ENCODE results near the gene GRIN3B. TPM values are rescaled to one million over a fixed set of nuclear protein-coding genes. Genes with fewer than 3 reads are reported as not detected.

GRIN3B gene
- total and polyA plus RNA-seq, 2 of the 8 experiments (the other 6 are each of a cell fraction or from before 2014, with no cell fraction given) = 0.45 to 1.0 TPM

- Histone ChIP-seq H3K23ac (ENCODE audit: insufficient read length) (no peak overlapping the region), H3K27me3 (replicated peaks in 1 of 4; ENCODE audit: control insufficient read depth in 3 of 4, extremely low read depth in 1 of 4, insufficient read depth in 3 of 4, low read length in 3 of 4) (peaks cover 0 to under 1% (median under 1%) of the 10 kb centered on the region in 4 experiments; a peak in 2 of 7 replicates), H2BK120ac (replicated peaks; ENCODE audit: low read depth, low read length) (no peak overlapping the region), H3K4me1 (replicated peaks in 1 of 4; ENCODE audit: control insufficient read depth in 3 of 4, insufficient read depth in 4 of 4, low read length in 3 of 4) (no peaks in the 10 kb centered on the region), H3K36me3 (ENCODE audit: control insufficient read depth in 2 of 4, insufficient read depth in 4 of 4, low read length in 3 of 4) (peaks cover 3 to 33% (median 7%) of the 10 kb centered on the region in 4 experiments; a peak in 5 of 8 replicates), H3K79me2 (ENCODE audit: control insufficient read depth in 1 of 2, insufficient read depth in 2 of 2, low read length in 2 of 2) (no peaks in the 10 kb centered on the region), H3K9ac (replicated peaks in 1 of 4; ENCODE audit: extremely low read depth in 1 of 4, low read depth in 3 of 4, low read length in 3 of 4) (no peak overlapping the region), H3K56ac (replicated peaks; ENCODE audit: insufficient read length, low read depth, low read length) (no peak overlapping the region), H4K8ac (ENCODE audit: extremely low read depth, insufficient read depth, low read length) (peak overlapping the region; percentile 79; the same call in 1 of the 2 replicates), H3K79me1 (ENCODE audit: low read depth, low read length) (no peaks in the 10 kb centered on the region), H2BK12ac (ENCODE audit: low read depth, low read length) (no peak overlapping the region), H2BK5ac (ENCODE audit: low read depth, low read length) (no peak overlapping the region), H4K91ac (replicated peaks; ENCODE audit: insufficient read length, low read length) (no peak overlapping the region), H2AK5ac (ENCODE audit: low read depth, low read length) (no peak overlapping the region), H2BK20ac (ENCODE audit: low read length) (no peak overlapping the region), H3K18ac (ENCODE audit: extremely low read depth, low read length) (no peak overlapping the region), H3K4me2 (ENCODE audit: insufficient read depth in 1 of 2, low read depth in 2 of 2, low read length in 2 of 2) (no peak overlapping the region), H3K4me3 (ENCODE audit: extremely low read depth in 1 of 4, insufficient read depth in 2 of 4, low read depth in 3 of 4, low read length in 4 of 4) (no peak overlapping the region), H3K14ac (ENCODE audit: insufficient read length) (no peak overlapping the region), H3K23me2 (ENCODE audit: low read depth, low read length) (no peaks in the 10 kb centered on the region), H2BK15ac (ENCODE audit: low read length) (no peak overlapping the region), H3K9me3 (ENCODE audit: insufficient read depth in 2 of 2, low read depth in 1 of 2, low read length in 1 of 2) (no peaks in the 10 kb centered on the region), H3K4ac (replicated peaks; ENCODE audit: insufficient read length, low read depth, low read length) (no peak overlapping the region), H3K27ac (ENCODE audit: low read depth, low read length) (no peak overlapping the region), H2AFZ (ENCODE audit: low read length) (no peak overlapping the region), H4K5ac (ENCODE audit: insufficient read length, low read depth, low read length) (no peak overlapping the region), H4K20me1 (replicated peaks in 1 of 2; ENCODE audit: control insufficient read depth in 1 of 2, insufficient read depth in 2 of 2, low read length in 2 of 2) (peaks cover 0 to 6% of the 10 kb centered on the region in 2 experiments)
- POLR2A ChIA-PET (ENCODE audit: partially characterized antibody) = interaction anchor here (2.5 to 7.7 kb wide), 3 partner anchors 11 to 75 kb away, joined by 7 to 81 read pairs (median 48); partner anchors contain the start of gene CNN2
- 91% methylated on average over 24 of the region's 27 CpGs; no CpG with 5 or more reads in 1 of the 2 experiments for WGBS, 2 experiments (ENCODE audit: extremely low coverage in 1 of 2, insufficient coverage in 1 of 2, insufficient read length in 1 of 2, insufficient replicate concordance in 2 of 2, low coverage in 1 of 2, low lambda C conversion rate in 2 of 2, missing lambda C conversion rate in 1 of 2)
- TF ChIP-seq CTCF (IDR thresholded peaks at IDR 0.05; ENCODE audit: control extremely low read depth in 1 of 3, insufficient read depth in 1 of 3, low read depth in 1 of 3, low read length in 3 of 3) (peak in 1 of 3 experiments; percentile 6; a peak in 1 of 4 replicates), YY1 (IDR thresholded peaks at IDR 0.05; ENCODE audit: low read depth, low read length) (no peak)
- CTCF ChIA-PET (ENCODE audit: partially characterized antibody) = interaction anchor here (0.9 to 1.6 kb wide), 6 partner anchors 9 to 216 kb away, joined by 3 to 4 read pairs (median 3); no protein-coding TSS in a partner anchor
- no peak for FAIRE-seq
- DNase-seq (ENCODE audit: low read depth in 1 of 2, low spot score in 2 of 2) = no peak
These were observed 6.6 kb downstream of the GRIN3B start for GRCh38 chr19:1006711-1007398.

All from H1 (cell line).